Glomerular endothelial cell (primary cell): ENCODE results near the gene EDA. TPM values are rescaled to one million over a fixed set of nuclear protein-coding genes. Genes with fewer than 3 reads are reported as not detected.
A peak's percentile ranks its signal among the peaks of the same experiment; 100 is the strongest.
"Not testable (repeated sequence)": the region's sequence is repeated elsewhere in the genome, so short reads cannot be mapped to it uniquely, and the experiment has no call there.

Source experiments
- DNase-seq: peaks from one replicate; pipeline ENCODE4 v3.0.0-alpha.2; 2011; ENCODE audit warnings: low read depth, low spot score; ENCODE audit errors: extremely low read depth
- total RNA-seq: library from RNA; depleted of rRNA; stranded (reverse); fragments of >200 nt; gene quantifications from 2 replicates; pipeline ENCODE4 v1.2.3, GENCODE V29; 2015

The EDA gene
- total RNA-seq, 1 donor from 2014 or later = 0.53 TPM

DNA sequence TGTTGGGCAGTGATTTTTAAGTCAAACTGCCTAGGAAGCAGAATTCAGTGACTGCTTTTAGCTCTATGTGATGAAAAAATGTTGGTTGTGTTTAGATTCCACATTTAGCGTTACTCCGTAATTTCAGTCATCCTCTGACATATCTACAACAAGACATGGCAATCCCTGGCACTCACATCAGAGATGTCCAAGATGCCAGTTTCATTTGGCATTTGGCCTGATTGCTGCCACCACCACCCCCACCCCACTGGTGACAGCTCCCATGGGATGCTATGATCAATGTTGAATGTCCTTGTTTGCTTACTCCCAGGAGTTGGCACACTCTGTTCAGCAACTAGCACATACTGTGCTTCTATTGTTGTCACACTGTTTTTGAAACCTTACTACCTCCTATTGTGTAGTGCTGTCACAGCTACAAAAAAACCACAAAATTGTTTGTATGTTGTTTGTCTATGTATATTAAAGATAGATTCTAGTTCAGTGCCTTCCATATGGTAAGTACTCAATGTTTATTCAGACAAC, 332.4 kb downstream of the EDA start:
- DNase-seq = no peak

DNA sequence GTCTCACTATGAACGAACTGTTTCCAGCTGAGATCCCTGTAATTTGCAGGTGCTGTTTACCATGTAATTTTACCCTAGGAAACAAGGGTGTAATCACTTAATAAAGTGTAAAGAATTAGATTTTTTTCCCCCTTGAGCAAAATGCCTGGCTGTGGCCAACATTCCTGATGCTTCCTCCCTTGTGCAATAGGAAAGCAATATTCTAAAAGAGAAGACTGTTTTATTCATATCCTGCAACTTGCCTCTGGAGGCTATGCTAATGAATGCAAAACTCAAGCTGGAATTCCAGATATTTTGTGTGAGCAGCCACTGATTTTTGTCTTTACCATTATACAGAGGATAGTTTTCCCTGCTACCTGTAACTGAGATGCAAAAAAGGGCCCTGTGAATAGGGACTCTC, 335.8 kb downstream of the EDA start:
- no peak for DNase-seq

- no peak for DNase-seq
Measured at GRCh38 chrX:69959712-69960111, 343.8 kb downstream of the EDA start.

DNA sequence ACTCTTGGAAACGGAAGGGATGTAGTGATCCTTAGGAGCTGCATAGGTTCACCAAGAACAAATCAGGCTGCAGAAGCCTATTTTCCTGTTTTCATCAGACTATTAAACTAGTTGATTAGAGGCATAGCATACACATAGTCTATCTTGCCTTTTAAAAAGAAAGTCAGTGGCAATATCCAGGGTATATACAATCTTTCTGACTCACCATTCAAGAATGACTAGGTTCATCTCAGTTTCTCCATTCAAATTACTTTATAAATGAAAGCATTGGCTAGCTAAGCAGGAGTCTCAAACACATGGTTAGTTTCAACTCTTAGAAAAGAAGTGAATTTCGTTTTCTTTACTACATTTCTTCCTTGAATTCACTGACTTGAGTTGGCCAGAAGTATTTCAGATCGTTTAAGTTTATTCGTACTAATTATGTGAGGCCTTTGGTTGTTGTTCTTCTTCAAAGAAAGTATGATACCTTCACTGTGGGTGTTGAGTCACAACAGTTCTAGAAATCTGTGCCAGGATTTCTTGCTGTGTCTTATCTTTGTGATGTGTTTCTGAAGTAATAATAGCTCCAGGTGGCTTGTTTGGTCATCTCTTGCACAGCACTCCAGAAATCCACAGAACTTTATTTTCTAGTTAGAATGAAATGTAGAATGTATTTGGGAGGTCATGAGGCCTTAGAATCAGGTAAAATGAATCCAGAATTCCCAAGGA, 345.6 kb downstream of the EDA start:
- no peak for DNase-seq

- no peak for DNase-seq
Measured at GRCh38 chrX:69968950-69969349, 353.0 kb downstream of the EDA start.

DNA sequence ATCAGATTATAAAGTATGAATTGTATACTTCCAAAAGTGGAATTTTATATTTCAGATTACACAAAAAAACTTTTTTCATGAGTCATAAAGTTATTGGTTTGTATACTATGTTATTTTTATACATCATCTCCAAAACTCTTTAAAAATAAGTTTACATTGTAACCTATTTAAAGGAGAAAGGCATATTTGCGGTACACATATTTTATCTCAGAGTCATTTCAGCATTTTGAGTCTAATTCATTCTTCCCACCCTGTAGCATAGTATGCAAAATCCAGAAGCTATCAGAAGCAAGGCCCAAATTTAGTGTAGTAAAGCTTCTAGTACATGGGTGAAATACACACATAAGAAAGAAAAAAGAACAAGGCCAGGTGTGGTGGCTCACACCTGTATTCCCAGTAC, 353.5 kb downstream of the EDA start:
- no peak for DNase-seq

DNA sequence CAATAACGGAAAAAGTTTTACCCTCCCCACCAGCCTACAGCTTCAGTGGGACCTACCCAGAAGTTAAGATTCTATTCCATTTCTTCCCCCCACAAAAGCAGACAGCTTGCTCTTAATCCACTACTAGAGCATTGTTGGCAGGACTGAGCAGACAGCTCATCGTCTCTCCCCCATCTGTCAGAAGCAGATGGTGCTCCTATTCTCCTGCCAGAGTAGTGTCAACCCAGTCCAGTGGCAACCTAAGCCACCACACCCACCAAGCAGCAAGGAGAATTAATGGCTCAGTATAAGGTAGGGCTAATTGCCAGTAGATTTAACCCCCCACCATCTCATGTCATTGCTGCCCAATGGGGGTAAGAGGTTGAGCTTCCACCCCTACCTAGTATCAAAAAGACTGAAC, 371.8 kb downstream of the EDA start:
- DNase-seq = no peak

DNA sequence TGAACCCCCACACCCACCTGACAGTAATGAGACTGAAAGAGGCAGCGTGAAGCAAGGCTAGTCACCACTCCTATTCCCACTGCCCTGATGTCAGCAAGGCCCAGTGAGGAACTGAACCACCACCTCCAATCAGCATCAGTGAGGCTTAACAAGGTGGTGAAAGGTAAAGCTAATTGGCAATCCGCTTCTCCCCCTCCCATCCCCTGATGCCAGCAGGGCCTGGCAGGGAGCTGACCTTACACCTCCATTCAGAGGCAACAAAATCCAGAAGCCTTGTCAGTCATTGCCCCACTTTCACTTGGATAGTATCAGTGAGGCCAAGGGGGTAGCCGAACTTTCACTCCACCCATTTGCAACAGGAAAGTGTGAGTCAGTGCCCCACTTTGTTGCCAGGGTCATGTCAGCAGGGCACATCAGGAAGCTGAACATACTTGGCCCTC, 373.1 kb downstream of the EDA start:
- DNase-seq = peak; percentile 16

DNA sequence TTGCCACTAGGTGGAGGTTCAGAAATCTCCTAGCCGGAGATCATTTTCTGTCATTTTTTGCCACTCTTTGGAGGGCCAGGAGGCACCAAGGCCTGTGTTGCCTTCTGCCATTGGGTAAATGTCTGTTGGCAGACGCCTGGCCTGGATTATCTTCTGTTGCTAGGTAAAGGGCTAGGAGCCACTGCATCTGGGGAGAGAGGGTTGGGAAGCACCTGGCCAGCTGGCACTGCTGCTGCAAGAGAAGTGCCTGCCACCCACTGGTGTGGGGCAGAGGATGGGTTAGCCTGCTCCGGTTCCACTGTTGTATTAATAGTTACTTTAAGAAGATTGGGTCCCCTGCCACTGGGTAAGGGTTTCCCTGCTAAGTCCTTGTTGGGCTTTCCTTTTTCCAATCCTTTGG, 375.8 kb downstream of the EDA start:
- DNase-seq = no peak

- DNase-seq = no peak
Measured at GRCh38 chrX:69993494-69993893, 377.6 kb downstream of the EDA start.

GRCh38 chrX:69995362-69996112, 379.6 kb downstream of the EDA start:
- DNase-seq = no peak

DNA sequence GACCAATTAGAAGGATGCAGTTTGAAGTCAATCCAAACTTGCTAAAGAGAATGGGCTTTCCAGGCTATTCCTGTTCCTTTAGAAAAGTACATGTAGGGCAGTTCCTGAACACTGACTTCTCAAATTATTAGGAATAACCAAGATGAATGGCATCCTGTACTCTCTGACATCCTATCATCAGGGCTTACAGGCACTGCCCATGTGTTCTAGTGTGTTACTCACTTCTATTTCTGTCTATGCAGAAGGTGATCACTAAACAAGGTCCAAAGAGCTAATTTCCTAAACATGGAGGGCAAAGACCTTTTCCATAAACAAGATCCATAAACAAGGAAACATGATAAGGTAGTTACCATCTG, 380.2 kb downstream of the EDA start:
- no peak for DNase-seq

DNA sequence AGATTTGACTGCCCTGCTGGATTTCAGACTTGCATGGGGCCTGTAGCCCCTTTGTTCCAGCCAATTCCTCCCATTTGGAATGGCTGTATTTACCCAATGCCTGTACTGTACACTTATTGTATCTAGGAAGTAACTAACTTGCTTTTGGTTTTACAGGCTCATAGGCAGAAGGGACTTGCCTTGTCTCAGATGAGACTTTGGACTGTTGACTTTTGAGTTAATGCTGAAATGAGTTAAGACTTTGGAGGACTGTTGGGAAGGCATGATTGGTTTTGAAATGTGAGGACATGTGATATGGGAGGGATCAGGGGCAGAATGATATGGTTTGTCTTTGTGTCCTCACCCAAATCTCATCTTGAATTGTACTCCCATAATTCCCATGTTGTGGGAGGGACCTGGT, 382.4 kb downstream of the EDA start:
- not testable (repeated sequence) for DNase-seq

DNA sequence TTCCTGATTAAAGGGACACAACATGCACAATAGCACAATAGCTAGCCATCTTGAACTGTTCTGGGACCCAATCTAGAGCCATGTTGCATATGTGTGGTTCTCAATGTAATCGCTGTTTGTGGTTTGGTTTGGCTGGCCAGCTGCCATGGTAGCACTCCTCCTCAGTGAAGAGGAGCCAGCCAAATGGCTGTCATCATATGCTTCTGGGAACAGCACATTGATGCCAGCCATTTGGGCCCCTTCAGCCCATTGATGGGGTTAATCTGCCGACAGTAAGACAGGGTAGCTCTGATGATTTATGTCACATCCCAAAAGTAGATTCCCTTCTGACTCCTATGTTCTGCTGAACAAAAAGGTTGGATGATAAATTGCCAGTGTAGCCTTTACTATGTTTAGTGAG, 385.4 kb downstream of the EDA start:
- DNase-seq = no peak

DNA sequence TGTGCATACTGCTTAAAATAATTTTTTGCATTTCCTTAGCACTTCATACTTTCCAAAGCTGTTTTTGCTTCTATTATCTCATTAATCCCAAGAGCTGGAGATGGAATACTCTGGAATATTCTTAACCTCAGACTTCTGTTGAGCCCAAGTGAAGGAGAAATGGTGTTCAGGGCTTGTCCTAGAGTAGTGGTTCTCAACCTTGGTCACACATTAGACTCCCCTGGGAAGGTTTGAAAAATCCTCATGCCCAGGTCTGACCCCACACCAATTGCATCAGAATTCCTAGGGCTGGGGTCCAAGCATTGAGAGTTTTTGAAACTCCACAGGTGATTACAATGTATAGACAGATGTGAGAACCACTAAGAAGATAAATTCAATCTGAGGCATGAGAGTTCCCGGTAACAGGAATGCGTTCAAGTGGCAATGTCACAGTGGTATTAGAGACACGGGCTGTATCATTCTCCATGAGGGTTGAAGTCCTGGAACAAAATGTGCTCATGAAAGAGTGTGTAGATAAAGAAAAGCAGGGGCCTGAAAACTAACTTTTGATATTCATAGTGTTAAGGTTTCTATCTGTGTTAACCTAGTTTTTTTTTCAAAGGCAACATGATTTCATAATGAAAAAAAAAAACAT, 385.9 kb downstream of the EDA start:
- DNase-seq = no peak

DNA sequence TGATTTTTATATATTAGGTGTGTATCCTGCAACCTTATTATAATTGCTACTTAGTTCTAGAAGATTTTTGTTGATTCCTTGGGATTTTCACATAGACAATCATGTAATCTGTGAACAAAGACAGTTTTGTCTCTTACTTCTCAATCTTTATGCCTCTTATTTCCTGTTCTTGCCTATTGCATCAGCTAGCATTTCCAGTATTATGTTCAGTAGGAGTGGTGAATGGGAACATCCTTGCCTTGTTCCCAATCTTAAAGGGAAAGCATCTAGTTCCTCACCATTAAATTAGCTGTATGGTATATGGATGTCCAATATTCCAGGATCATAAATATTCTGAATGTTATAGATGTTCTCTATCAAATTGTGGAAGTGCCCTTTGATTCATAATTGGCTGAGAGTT, 392.0 kb downstream of the EDA start:
- DNase-seq = no peak

DNA sequence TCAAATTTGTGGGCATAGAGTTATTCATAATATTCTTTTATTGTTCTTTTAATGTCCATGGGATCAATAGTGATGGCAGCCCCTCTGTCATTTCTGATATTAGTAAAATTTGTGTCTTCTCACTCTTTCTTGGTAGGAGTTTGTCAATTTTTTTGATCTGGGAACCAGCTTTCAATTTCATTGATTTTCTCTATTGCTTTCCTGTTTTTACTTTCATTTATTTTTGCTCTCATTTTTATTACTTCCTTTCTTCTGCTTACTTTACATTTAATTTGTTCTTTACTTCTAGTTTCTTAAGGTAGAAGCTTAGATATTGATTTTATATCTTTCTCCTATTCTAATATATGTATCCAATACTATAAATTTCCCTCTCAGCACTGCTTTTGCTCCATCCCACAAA, 393.1 kb downstream of the EDA start:
- no peak for DNase-seq

DNA sequence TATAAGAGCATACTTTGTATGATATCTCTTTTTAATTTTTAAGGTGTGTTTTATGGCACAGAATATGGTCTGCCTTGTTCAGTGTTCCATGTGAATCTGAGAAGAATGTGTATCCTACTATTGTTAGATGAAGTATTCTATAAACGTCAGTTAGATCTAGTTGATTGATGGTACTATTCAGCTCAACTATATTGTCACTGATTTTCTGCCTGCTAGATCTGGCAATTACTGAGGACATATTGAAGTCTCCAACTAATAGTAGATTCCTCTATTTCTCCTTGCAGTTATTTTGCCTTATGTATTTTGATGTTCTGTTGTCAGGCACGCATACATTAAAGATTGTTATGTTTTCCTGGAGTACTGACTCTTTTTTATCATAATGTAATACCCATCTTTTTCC, 394.1 kb downstream of the EDA start:
- DNase-seq = no peak

DNA sequence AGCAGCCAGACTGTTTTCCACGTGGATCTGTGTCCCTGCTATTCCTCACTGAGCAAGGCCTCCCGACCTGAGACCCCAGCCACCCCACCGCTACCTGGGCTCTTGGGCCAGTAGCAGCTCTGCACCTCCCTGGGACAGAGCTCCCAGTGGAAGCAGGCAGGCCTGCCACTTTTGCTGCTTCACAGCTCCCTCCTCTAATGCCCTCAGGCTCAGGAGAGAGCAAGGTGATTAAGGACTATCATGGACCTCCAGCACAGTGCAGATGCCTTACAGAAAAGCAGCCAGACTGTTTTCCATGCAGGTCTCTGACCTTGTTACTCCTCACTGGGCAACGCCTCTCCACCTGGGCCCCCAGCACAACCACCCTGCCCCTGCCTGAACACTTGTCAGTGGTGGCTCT, 396.8 kb downstream of the EDA start:
- DNase-seq = no peak

DNA sequence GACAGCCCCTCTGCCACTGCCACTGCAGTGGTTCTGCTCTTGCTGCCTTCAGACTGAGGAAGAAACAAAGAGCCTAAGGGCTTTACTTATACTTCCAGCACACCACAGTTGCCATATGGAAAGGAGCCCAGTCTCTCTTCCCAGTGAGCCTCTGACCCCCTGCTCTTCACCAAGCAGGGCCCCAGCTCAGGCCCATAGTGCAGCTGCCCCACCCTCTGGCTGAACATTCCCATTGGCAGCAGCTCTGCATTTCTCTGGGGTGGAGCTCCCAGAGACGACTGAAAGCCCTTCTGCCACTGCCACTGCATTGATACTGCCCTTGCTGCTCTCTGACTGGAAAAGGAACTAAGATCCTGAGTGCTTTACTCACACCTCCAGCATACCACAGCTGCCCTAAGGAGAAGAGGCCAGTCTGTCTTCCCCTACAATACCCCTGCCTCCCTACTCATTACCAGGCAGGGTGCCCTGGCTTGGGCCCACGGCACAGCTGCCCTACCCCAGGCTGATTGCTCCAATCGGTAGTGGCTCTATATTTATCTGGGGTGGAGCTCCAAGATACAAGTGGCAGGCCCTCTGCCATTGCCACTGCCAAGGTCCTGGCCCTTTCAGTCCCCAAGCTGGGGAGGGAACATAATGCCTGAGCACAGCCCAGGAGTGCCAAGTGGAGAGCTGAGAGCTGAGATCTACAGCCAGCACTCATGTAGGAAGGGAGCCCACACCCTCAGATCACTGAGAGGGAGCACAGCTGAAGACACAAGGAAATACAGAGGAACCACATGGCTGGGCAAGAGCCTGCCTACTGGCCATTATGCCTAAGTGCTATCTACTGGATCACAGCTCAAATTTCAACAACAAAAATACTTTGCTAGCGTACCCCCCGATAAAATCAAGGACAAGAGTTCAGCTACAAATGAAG, 397.8 kb downstream of the EDA start:
- DNase-seq = no peak

- no peak for DNase-seq
Measured at GRCh38 chrX:70016513-70016912, 400.6 kb downstream of the EDA start.
